ENCODE data around the gene CACNA1H.

The CACNA1H gene

GRCh38 chr16:1159325-1159972 is 6.5 kb downstream of the CACNA1H start:
- no peak for DNase-seq

GRCh38 chr16:1159973-1160772 is 7.3 kb downstream of the CACNA1H start:
- DNase-seq, result no peak

GRCh38 chr16:1160773-1161348 is 8.0 kb downstream of the CACNA1H start:
- DNase-seq, result no peak

- no peak for DNase-seq
Measured at GRCh38 chr16:1162701-1163566, 10.0 kb downstream of the CACNA1H start.

GRCh38 chr16:1163567-1164055 is 10.7 kb downstream of the CACNA1H start:
- no peak for DNase-seq

- no peak for DNase-seq
Measured at GRCh38 chr16:1164382-1164781, 11.5 kb downstream of the CACNA1H start.

- no peak for DNase-seq
Measured at GRCh38 chr16:1164975-1165374, 12.1 kb downstream of the CACNA1H start.

GRCh38 chr16:1165511-1165910 is 12.6 kb downstream of the CACNA1H start:
- DNase-seq, result no peak

- no peak for DNase-seq
Measured at GRCh38 chr16:1167276-1168107, 14.6 kb downstream of the CACNA1H start.

- DNase-seq, result no peak
Measured at GRCh38 chr16:1168837-1169236, 15.9 kb downstream of the CACNA1H start.

GRCh38 chr16:1169285-1170075 is 16.6 kb downstream of the CACNA1H start:
- DNase-seq, result no peak

GRCh38 chr16:1170076-1170418 is 17.1 kb downstream of the CACNA1H start:
- no peak for DNase-seq

GRCh38 chr16:1171001-1171400 is 18.1 kb downstream of the CACNA1H start:
- no peak for DNase-seq

GRCh38 chr16:1171854-1172428 is 19.0 kb downstream of the CACNA1H start:
- DNase-seq, result no peak

GRCh38 chr16:1172651-1173050 is 19.7 kb downstream of the CACNA1H start:
- no peak for DNase-seq

- no peak for DNase-seq
Measured at GRCh38 chr16:1173788-1174451, 21.0 kb downstream of the CACNA1H start.

- no peak for DNase-seq
Measured at GRCh38 chr16:1174477-1175357, 21.8 kb downstream of the CACNA1H start.

GRCh38 chr16:1175566-1176279 is 22.8 kb downstream of the CACNA1H start:
- no peak for DNase-seq
